HepG2 (cell line): ENCODE data around the gene MTA1.

Experiments
- AHR ChIP-seq: IDR thresholded peaks from 2 replicates; pipeline ENCODE4 v1.6.1; 2018; ENCODE audit warnings: missing genetic modification reagents, missing compliant biosample characterization
- ARNT ChIP-seq: fragments of 450-650 bp; IDR thresholded peaks from 2 replicates; pipeline ENCODE4 v1.6.1; 2017
- ATRX ChIP-seq: sonication (generic); formaldehyde crosslinking; IDR thresholded peaks from 2 replicates; pipeline ENCODE4 v1.4.0; 2020; ENCODE audit warnings: missing genetic modification reagents, borderline replicate concordance
- CREM ChIP-seq, 2 experiments: sonication (generic) in 1 of 2; formaldehyde crosslinking in 1 of 2; IDR thresholded peaks; 2 replicates each; pipeline versions ENCODE4 v1.4.0 to v1.6.1; 2016 to 2020; ENCODE audit warnings: antibody characterized with exemption in 1 of 2, mild to moderate bottlenecking in 1 of 2, missing genetic modification reagents in 1 of 2
- CTCF ChIP-seq: sonication (generic); formaldehyde crosslinking; IDR thresholded peaks from 2 replicates; pipeline ENCODE4 v1.5.0; 2020; ENCODE audit warnings: mild to moderate bottlenecking, missing genetic modification reagents, moderate library complexity
- EZH2 ChIP-seq: conservative IDR thresholded peaks from 2 replicates; pipeline ENCODE4 v1.6.1; 2012; ENCODE audit warnings: mild to moderate bottlenecking, low read depth, low read length, moderate library complexity
- KDM5A ChIP-seq: fragments of 200-600 bp; sonication (generic); IDR thresholded peaks from 2 replicates; pipeline ENCODE4 v1.7.0; 2018; ENCODE audit warnings: antibody characterized with exemption, mild to moderate bottlenecking, low read length, borderline replicate concordance
- PAF1 ChIP-seq: IDR thresholded peaks from 2 replicates; pipeline ENCODE4 v1.6.1; 2016; ENCODE audit warnings: missing genetic modification reagents, missing compliant biosample characterization
- POLR2A ChIP-seq, 2 experiments: IDR thresholded peaks; 2 replicates each; pipeline ENCODE4 v1.6.1; 2011; ENCODE audit warnings: low read depth in 2 of 2, low read length in 2 of 2, mild to moderate bottlenecking in 1 of 2, moderate library complexity in 1 of 2; ENCODE audit not compliant: insufficient read depth in 1 of 2
- RFX5 ChIP-seq: IDR thresholded peaks from 2 replicates; pipeline ENCODE4 v1.6.1; 2011; ENCODE audit warnings: low read depth, low read length, improper control_type of control experiment
- ZBTB10 ChIP-seq: sonication (generic); formaldehyde crosslinking; IDR thresholded peaks from 2 replicates; pipeline ENCODE4 v1.4.0; 2020; ENCODE audit warnings: missing genetic modification reagents, borderline replicate concordance

GRCh38 chr14:105471297-105471821 is 51.7 kb downstream of the MTA1 start:
- TF ChIP-seq KDM5A (no peak), ARNT (no peak), CTCF (no peak), AHR (CRISPR knock-in tag) (no peak), POLR2A (IDR thresholded peaks at IDR 0.05; ENCODE audit: insufficient read depth in 1 of 2, low read depth in 2 of 2, low read length in 2 of 2) (no peak), PAF1 (no peak), RFX5 (no peak), ZBTB10 (CRISPR knock-in tag) (no peak), ATRX (CRISPR knock-in tag) (no peak), CREM (IDR thresholded peaks at IDR 0.05) (no peak), CREM (CRISPR knock-in tag; IDR thresholded peaks at IDR 0.05) (no peak), EZH2 (no peak)
